22Rv1 (cell line): ENCODE data around the gene MRPL21.

Experiments used
- CTCF ChIP-seq: fragments of 450-650 bp; IDR thresholded peaks from 2 replicates; pipeline ENCODE4 v1.5.1; 2017; ENCODE audit warnings: mild to moderate bottlenecking
- ZFX ChIP-seq: fragments of 450-650 bp; IDR thresholded peaks from 2 replicates; pipeline ENCODE4 v1.6.1; 2017; ENCODE audit warnings: antibody characterized with exemption, borderline replicate concordance

GRCh38 chr11:68936676-68937620, 33.3 kb upstream of the MRPL21 start:
- TF ChIP-seq CTCF (no peak), ZFX (no peak)
